GM12872 (cell line): ENCODE measurements around the gene TXNDC11.

Experiments
- CTCF ChIP-seq: IDR thresholded peaks from 3 replicates; pipeline ENCODE4 v1.5.1; 2011; ENCODE audit warnings: low read depth, mild to moderate bottlenecking, low read length, moderate library complexity; ENCODE audit not compliant: insufficient read depth

Gene TXNDC11

GRCh38 chr16:11677959-11678881 is 64.4 kb downstream of the TXNDC11 start:
- no peak for TF ChIP-seq CTCF

- no peak for TF ChIP-seq CTCF
Measured at GRCh38 chr16:11677451-11677951, 65.2 kb downstream of the TXNDC11 start.

GRCh38 chr16:11676799-11677198 is 65.9 kb downstream of the TXNDC11 start:
- no peak for TF ChIP-seq CTCF

- TF ChIP-seq CTCF: no peak
Measured at GRCh38 chr16:11675561-11676511, 66.8 kb downstream of the TXNDC11 start.

- no peak for TF ChIP-seq CTCF
Measured at GRCh38 chr16:11674818-11675560, 67.7 kb downstream of the TXNDC11 start.

GRCh38 chr16:11674001-11674817 is 68.4 kb downstream of the TXNDC11 start:
- TF ChIP-seq CTCF: no peak
